H9 (cell line): ENCODE measurements around the gene YY2. TPM values are rescaled to one million over a fixed set of nuclear protein-coding genes. Genes with fewer than 3 reads are reported as not detected.

ENCODE experiments used
- DNase-seq: peaks from one replicate; pipeline ENCODE4 v3.0.0-alpha.2; 2017
- H2AFZ ChIP-seq: one replicate; pipeline ENCODE4 v1.6.1; 2013; ENCODE audit warnings: mild to moderate bottlenecking, low read length, control low read depth, moderate library complexity
- H2AK5ac ChIP-seq: 2 replicates; pipeline ENCODE4 v1.6.1; 2013; ENCODE audit warnings: low read length, control low read depth, mixed read lengths; ENCODE audit not compliant: insufficient read length
- H2BK120ac ChIP-seq: one replicate; pipeline ENCODE4 v1.6.1; 2013; ENCODE audit warnings: low read depth, mild to moderate bottlenecking, low read length, control low read depth, inconsistent platforms; ENCODE audit not compliant: poor library complexity, severe bottlenecking
- H2BK12ac ChIP-seq: 2 replicates; pipeline ENCODE4 v1.6.1; 2013; ENCODE audit warnings: low read length, control low read depth, mixed read lengths, low read depth; ENCODE audit not compliant: insufficient read length
- H2BK15ac ChIP-seq: 2 replicates; pipeline ENCODE4 v1.6.1; 2013; ENCODE audit warnings: low read depth, low read length, control low read depth
- H2BK20ac ChIP-seq: one replicate; pipeline ENCODE4 v1.6.1; 2013; ENCODE audit warnings: low read depth, mild to moderate bottlenecking, low read length, control low read depth, inconsistent platforms; ENCODE audit not compliant: poor library complexity, severe bottlenecking
- H2BK5ac ChIP-seq: 2 replicates; pipeline ENCODE4 v1.6.1; 2013; ENCODE audit warnings: low read length, control low read depth, mixed read lengths; ENCODE audit not compliant: insufficient read length
- H3K14ac ChIP-seq: 2 replicates; pipeline ENCODE4 v1.6.1; 2013; ENCODE audit warnings: low read length, control low read depth; ENCODE audit not compliant: insufficient read depth
- H3K18ac ChIP-seq: 2 replicates; pipeline ENCODE4 v1.6.1; 2013; ENCODE audit warnings: low read depth, mild to moderate bottlenecking, mixed read lengths, low read length, control low read depth; ENCODE audit not compliant: insufficient read length
- H3K23ac ChIP-seq: 2 replicates; pipeline ENCODE4 v1.6.1; 2013; ENCODE audit warnings: low read length, control low read depth, mixed read lengths, low read depth; ENCODE audit not compliant: insufficient read length
- H3K23me2 ChIP-seq: 2 replicates; pipeline ENCODE4 v1.6.1; 2013; ENCODE audit warnings: low read depth, mild to moderate bottlenecking, mixed read lengths, low read length, control low read depth; ENCODE audit not compliant: insufficient read length, poor library complexity, severe bottlenecking
- H3K27ac ChIP-seq: 2 replicates; pipeline ENCODE4 v1.5.1; 2013; ENCODE audit warnings: low read length, control low read depth, mixed read lengths, low read depth; ENCODE audit not compliant: insufficient read length
- H3K27me3 ChIP-seq: 2 replicates; pipeline ENCODE4 v1.6.1; 2013; ENCODE audit warnings: low read length, control low read depth, inconsistent platforms; ENCODE audit not compliant: insufficient read depth
- H3K4ac ChIP-seq: 2 replicates; pipeline ENCODE4 v1.6.1; 2013; ENCODE audit warnings: low read depth, mild to moderate bottlenecking, control low read depth, inconsistent platforms, low read length, moderate library complexity
- H3K4me1 ChIP-seq: 2 replicates; pipeline ENCODE4 v1.6.1; 2013; ENCODE audit warnings: low read length, control low read depth, inconsistent platforms; ENCODE audit not compliant: insufficient read depth
- H3K4me2 ChIP-seq: 2 replicates; pipeline ENCODE4 v1.6.1; 2013; ENCODE audit warnings: low read length, control low read depth, mixed read lengths; ENCODE audit not compliant: insufficient read length, insufficient read depth
- H3K56ac ChIP-seq: 2 replicates; pipeline ENCODE4 v1.6.1; 2013; ENCODE audit warnings: low read depth, mild to moderate bottlenecking, mixed read lengths, low read length, control low read depth; ENCODE audit not compliant: insufficient read length
- H3K79me1 ChIP-seq: 2 replicates; pipeline ENCODE4 v1.6.1; 2013; ENCODE audit warnings: low read depth, mild to moderate bottlenecking, moderate library complexity, low read length, control low read depth, inconsistent platforms; ENCODE audit not compliant: insufficient read depth, poor library complexity, severe bottlenecking
- H3K79me2 ChIP-seq: 2 replicates; pipeline ENCODE4 v1.6.1; 2013; ENCODE audit warnings: low read length, control low read depth, inconsistent platforms; ENCODE audit not compliant: insufficient read depth
- H3K9ac ChIP-seq: 2 replicates; pipeline ENCODE4 v1.6.1; 2013; ENCODE audit warnings: low read length, control low read depth, mixed read lengths; ENCODE audit not compliant: insufficient read length; ENCODE audit errors: extremely low read depth
- H3K9me3 ChIP-seq: one replicate; pipeline ENCODE4 v1.6.1; 2013; ENCODE audit warnings: low read depth, low read length, inconsistent platforms; ENCODE audit not compliant: control insufficient read depth
- H3T11ph ChIP-seq: one replicate; pipeline ENCODE4 v1.6.1; 2013; ENCODE audit warnings: mild to moderate bottlenecking, low read length, control low read depth, inconsistent platforms
- H4K20me1 ChIP-seq: one replicate; pipeline ENCODE4 v1.6.1; 2013; ENCODE audit not compliant: control insufficient read depth, insufficient read length, insufficient read depth
- H4K5ac ChIP-seq: 2 replicates; pipeline ENCODE4 v1.6.1; 2013; ENCODE audit warnings: low read depth, mild to moderate bottlenecking, mixed read lengths, low read length, control low read depth; ENCODE audit not compliant: insufficient read length
- H4K8ac ChIP-seq: replicated peaks from 2 replicates; pipeline ENCODE4 v1.6.1; 2013; ENCODE audit warnings: low read length, control low read depth, mixed read lengths, low read depth; ENCODE audit not compliant: insufficient read length
- H4K91ac ChIP-seq: 2 replicates; pipeline ENCODE4 v1.6.1; 2013; ENCODE audit warnings: low read depth, mild to moderate bottlenecking, moderate library complexity, mixed read lengths, low read length, control low read depth; ENCODE audit not compliant: insufficient read length
- H3K27ac Mint-ChIP-seq, 3 experiments: 2 replicates in 2 of 3; 3 replicates in 1 of 3; pipeline ENCODE4 v1.8.0; 2020 to 2021; ENCODE audit warnings: mixed read lengths in 3 of 3, mild to moderate bottlenecking in 1 of 3, moderate library complexity in 1 of 3
- H3K27me3 Mint-ChIP-seq: 2 replicates; pipeline ENCODE4 v1.8.0; 2021; ENCODE audit warnings: low read depth, mild to moderate bottlenecking, moderate library complexity, mixed read lengths
- H3K36me3 Mint-ChIP-seq, 3 experiments: 2 replicates in 2 of 3; 3 replicates in 1 of 3; pipeline ENCODE4 v1.8.0; 2020 to 2021; ENCODE audit warnings: low read depth in 3 of 3, mixed read lengths in 3 of 3; ENCODE audit not compliant: insufficient read depth in 1 of 3
- H3K4me1 Mint-ChIP-seq, 2 experiments: 2 replicates each; pipeline ENCODE4 v1.8.0; 2020; ENCODE audit warnings: mixed read lengths in 2 of 2
- H3K4me3 Mint-ChIP-seq, 2 experiments: 2 replicates in 1 of 2; 3 replicates in 1 of 2; pipeline ENCODE4 v1.8.0; 2020 to 2021; ENCODE audit warnings: mild to moderate bottlenecking in 2 of 2, mixed read lengths in 2 of 2, moderate library complexity in 1 of 2
- H3K9me3 Mint-ChIP-seq, 2 experiments: 2 replicates in 1 of 2; 3 replicates in 1 of 2; pipeline ENCODE4 v1.8.0; 2020; ENCODE audit warnings: mild to moderate bottlenecking in 2 of 2, mixed read lengths in 2 of 2, moderate library complexity in 1 of 2
- WGBS: extraction: QIAGEN DNeasy Blood & Tissue Kit; methylation state at CpG from one replicate; pipeline ENCODE4 v1.1.7; 2013; ENCODE audit warnings: missing lambda C conversion rate, low lambda C conversion rate, mixed read lengths; ENCODE audit not compliant: insufficient read length; ENCODE audit errors: extremely low coverage; 5-methylcytosine and 5-hydroxymethylcytosine counted together
- long read RNA-seq: library from polyadenylated mRNA; unstranded; transcript quantifications from one replicate; pipeline ENCODE4 v2.0.0, GENCODE V29; 2020
- total RNA-seq: library from RNA; stranded (reverse); gene quantifications from 2 replicates; pipeline ENCODE4 v1.2.1, GENCODE V29; 2021
- TF ChIP-seq, protein P1 (sequence below): fragments of 200-600 bp; sonication (generic); conservative IDR thresholded peaks from 3 replicates; pipeline ENCODE4 v1.8.0; 2021; ENCODE audit warnings: antibody characterized with exemption, mild to moderate bottlenecking

Gene YY2
- total RNA-seq: 1.8 TPM in 2 replicates
- long read RNA-seq: 0 reads

DNA sequence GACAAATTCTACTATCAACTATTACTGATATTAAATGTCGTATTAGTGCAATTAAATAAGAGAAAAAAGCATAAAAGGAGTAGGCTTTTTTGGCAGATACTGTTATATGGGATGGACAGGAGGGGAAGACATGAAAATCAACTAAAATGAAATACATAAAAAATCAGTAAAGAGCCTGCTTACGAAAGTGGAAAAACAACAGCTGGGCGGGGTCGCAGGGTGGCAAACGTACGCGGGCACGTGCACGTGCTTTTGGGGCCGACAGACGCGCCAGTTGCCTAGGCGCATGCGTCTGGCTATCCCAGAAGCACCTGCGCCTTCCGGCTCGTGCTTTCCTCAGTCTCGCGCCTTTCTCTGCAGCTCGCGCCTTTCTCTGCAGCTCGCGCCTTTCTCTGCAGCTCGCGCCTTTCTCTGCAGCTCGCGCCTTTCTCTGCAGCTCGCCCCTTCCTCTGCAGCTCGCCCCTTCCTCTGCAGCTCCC is at the start of gene YY2:
TSS of gene YY2 (plus strand) at position 51 of the 479 bp plus-strand sequence. CDS start 498 bp downstream, outside the sequence.
- no peaks in the 10 kb centered on the region for H3K4me1 Mint-ChIP-seq
- no peak within 1 kb of the TSS for H2BK12ac ChIP-seq
- no peak within 1 kb of the TSS for H2BK120ac ChIP-seq
- no peak within 1 kb of the TSS for H2BK15ac ChIP-seq
- H3K36me3 Mint-ChIP-seq: peaks cover 8 to 29% (median 9%) of the 10 kb centered on the region in 3 experiments; a peak in 6 of 7 replicates
- H3K79me2 ChIP-seq: no peaks in the 10 kb centered on the region
- no peak within 1 kb of the TSS for H3K4me2 ChIP-seq
- no peak within 1 kb of the TSS for H3K56ac ChIP-seq
- no peak within 1 kb of the TSS for H2BK20ac ChIP-seq
- no peaks in the 10 kb centered on the region for H3K27me3 ChIP-seq
- no peak within 1 kb of the TSS for H4K5ac ChIP-seq
- TF ChIP-seq, protein P1, sequence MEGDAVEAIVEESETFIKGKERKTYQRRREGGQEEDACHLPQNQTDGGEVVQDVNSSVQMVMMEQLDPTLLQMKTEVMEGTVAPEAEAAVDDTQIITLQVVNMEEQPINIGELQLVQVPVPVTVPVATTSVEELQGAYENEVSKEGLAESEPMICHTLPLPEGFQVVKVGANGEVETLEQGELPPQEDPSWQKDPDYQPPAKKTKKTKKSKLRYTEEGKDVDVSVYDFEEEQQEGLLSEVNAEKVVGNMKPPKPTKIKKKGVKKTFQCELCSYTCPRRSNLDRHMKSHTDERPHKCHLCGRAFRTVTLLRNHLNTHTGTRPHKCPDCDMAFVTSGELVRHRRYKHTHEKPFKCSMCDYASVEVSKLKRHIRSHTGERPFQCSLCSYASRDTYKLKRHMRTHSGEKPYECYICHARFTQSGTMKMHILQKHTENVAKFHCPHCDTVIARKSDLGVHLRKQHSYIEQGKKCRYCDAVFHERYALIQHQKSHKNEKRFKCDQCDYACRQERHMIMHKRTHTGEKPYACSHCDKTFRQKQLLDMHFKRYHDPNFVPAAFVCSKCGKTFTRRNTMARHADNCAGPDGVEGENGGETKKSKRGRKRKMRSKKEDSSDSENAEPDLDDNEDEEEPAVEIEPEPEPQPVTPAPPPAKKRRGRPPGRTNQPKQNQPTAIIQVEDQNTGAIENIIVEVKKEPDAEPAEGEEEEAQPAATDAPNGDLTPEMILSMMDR: no peak
- H3K23ac ChIP-seq: no peak within 1 kb of the TSS
- no peaks in the 10 kb centered on the region for H3K9me3 ChIP-seq
- no peaks in the 10 kb centered on the region for H4K20me1 ChIP-seq
- H3K4me3 Mint-ChIP-seq: no peak within 1 kb of the TSS
- H3K14ac ChIP-seq: no peak within 1 kb of the TSS
- H2AK5ac ChIP-seq: no peak within 1 kb of the TSS
- H4K8ac ChIP-seq: no peak within 1 kb of the TSS
- no CpG with 5 or more reads among the region's 29 CpGs for WGBS
- no peaks in the 10 kb centered on the region for H3K79me1 ChIP-seq
- peak within 1 kb of the TSS in 1 of 3 experiments; percentile 2; a peak in 1 of 7 replicates for H3K27ac Mint-ChIP-seq
- no peak within 1 kb of the TSS for H2BK5ac ChIP-seq
- H3K18ac ChIP-seq: no peak within 1 kb of the TSS
- peaks cover 0 to 24% of the 10 kb centered on the region in 2 experiments; a peak in 4 of 5 replicates for H3K9me3 Mint-ChIP-seq
- no peak within 1 kb of the TSS for H3K4ac ChIP-seq
- H3K27me3 Mint-ChIP-seq: no peaks in the 10 kb centered on the region
- H4K91ac ChIP-seq: no peak within 1 kb of the TSS
- no peak within 1 kb of the TSS for H2AFZ ChIP-seq
- H3K23me2 ChIP-seq: no peaks in the 10 kb centered on the region
- H3K27ac ChIP-seq: no peak within 1 kb of the TSS
- DNase-seq: no peak
- H3T11ph ChIP-seq: no peak within 1 kb of the TSS
- H3K9ac ChIP-seq: no peak within 1 kb of the TSS
- H3K4me1 ChIP-seq: no peaks in the 10 kb centered on the region
